ENCODE results near the gene DCDC2C. TPM values are rescaled to one million over a fixed set of nuclear protein-coding genes. Genes with fewer than 3 reads are reported as not detected.

Gene DCDC2C, protein sequence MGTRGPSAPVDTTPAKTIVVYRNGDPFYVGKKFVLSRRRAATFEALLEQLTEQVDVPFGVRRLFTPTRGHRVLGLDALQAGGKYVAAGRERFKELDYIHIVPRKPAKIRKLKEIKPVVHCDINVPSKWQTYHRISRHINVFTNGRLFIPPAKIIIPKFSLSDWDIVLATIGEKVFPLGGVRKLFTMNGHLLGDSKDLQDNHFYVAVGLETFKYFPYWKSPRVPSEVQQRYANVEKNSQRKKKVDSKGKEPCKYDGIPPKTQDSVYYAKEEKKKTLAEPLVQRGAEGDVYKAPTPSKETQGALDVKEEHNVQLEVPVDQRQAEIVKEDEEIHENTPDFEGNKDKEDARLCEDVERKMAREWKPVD
- 0.19 TPM in 1 of 2 replicates, not detected in the other for total RNA-seq

DNA sequence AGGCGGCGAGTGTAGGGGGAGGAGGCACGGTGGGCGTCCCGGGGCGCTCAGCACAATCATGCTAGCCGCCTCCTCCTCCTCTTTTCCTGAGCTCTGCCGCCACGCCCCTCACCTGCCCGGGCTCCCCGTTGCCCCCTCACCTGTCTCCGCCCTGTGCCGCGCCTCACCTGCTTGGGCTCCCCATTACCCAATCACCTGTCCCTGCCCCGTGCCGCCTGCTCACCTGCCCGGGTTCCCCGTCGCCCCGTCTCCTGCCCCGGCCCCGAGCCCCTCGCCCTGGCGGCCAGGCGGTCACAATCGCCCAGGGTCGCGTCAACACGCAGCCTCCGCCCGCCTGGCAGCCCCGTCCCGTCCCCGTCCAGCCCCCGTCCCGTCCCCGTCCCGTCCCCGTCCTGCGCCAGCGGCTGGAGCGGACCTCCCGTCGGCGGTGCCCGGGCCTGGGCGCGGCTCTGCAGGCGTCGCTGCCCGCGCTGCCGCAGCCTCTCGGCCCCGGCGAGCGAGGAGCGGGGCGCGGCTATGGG lies at the start of gene DCDC2C:
Gene DCDC2C (plus strand): TSS at position 340 of the 521 bp plus-strand sequence. CDS start 177 bp downstream, at position 517.

DNA sequence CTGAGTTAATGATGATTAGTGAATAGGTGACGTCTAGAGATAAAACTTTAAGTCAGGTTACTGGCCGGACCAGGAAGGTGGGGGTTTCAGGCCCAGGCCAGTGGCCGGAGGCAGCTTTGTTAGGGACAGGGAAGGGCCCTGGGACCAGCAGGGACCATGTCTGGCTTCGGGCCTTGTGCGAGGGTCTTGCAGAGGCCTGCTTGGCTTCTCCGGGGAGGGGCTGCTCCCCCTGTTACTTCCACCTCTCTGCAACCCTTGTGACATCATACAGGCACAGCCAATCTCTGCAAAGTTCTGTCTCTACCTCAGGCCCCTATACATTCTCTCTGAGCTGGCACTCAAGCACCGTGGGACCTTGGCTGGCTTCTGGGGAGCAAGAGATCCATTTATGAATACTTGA lies 45.5 kb upstream of the DCDC2C start, which contains the start of gene ALLC:
Gene ALLC (plus strand): TSS at position 320 of the 400 bp plus-strand sequence. CDS start 12,958 bp downstream, outside the sequence.

Other genes starting within 250 kb of the DCDC2C start
- gene ADI1, start 184.0 kb upstream of the DCDC2C start, total RNA-seq: 34.2 and 50.2 TPM in 2 replicates
- gene RNASEH1, start 145.2 kb upstream of the DCDC2C start, total RNA-seq: 25.3 and 28.0 TPM in 2 replicates
- gene RPS7, start 128.3 kb upstream of the DCDC2C start, total RNA-seq: 693 and 1,102 TPM in 2 replicates
- 0.16 and 0.57 TPM in 2 replicates for gene COLEC11, start 108.5 kb upstream of the DCDC2C start, total RNA-seq
- gene ALLC, start 45.4 kb upstream of the DCDC2C start, total RNA-seq: not detected in 2 replicates